Thyroid gland (tissue), 4 donors: ENCODE data around the gene DEFB110.

Experiments
- POLR2A ChIP-seq, 2 donors: fragments of 450-650 bp; IDR thresholded peaks; one replicate each; pipeline ENCODE4 v1.6.1; 2017; ENCODE audit warnings: antibody characterized with exemption in 2 of 2, mild to moderate bottlenecking in 2 of 2, moderate library complexity in 1 of 2
- TF ChIP-seq, protein P1 (sequence below), 6 experiments: fragments of 200-600 bp in 3 of 6; fragments of 450-650 bp in 3 of 6; sonication (generic) in 3 of 6; IDR thresholded peaks; one replicate each; pipeline ENCODE4 v1.5.1; 2016 to 2019; ENCODE audit warnings: antibody characterized with exemption in 6 of 6, mild to moderate bottlenecking in 2 of 6, inconsistent platforms in 1 of 6, moderate library complexity in 1 of 6

DNA sequence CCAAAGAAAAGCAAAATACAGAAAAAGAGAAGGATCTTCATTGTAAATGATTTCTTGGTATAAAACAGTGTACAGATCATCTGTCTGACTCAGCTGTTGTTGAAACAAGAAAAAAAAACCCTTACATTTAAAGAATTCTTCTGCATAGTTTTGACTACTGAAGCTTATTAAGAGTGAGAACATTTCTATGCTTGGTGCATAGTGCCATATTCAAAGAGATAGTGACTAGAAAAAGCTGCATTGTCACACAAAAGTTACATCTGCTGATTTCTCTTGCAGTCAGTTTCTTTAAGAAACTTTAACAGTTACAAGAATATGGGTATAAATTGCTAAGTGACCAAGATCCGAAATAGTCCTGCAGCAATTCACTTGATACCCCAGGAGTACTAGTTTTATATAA is 28.0 kb upstream of the DEFB110 start, which contains the start of gene DEFB112:
- no peak for TF ChIP-seq POLR2A (IDR thresholded peaks at IDR 0.05)
- TF ChIP-seq, protein P1, sequence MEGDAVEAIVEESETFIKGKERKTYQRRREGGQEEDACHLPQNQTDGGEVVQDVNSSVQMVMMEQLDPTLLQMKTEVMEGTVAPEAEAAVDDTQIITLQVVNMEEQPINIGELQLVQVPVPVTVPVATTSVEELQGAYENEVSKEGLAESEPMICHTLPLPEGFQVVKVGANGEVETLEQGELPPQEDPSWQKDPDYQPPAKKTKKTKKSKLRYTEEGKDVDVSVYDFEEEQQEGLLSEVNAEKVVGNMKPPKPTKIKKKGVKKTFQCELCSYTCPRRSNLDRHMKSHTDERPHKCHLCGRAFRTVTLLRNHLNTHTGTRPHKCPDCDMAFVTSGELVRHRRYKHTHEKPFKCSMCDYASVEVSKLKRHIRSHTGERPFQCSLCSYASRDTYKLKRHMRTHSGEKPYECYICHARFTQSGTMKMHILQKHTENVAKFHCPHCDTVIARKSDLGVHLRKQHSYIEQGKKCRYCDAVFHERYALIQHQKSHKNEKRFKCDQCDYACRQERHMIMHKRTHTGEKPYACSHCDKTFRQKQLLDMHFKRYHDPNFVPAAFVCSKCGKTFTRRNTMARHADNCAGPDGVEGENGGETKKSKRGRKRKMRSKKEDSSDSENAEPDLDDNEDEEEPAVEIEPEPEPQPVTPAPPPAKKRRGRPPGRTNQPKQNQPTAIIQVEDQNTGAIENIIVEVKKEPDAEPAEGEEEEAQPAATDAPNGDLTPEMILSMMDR (IDR thresholded peaks at IDR 0.05), result no peak
